Measurements from ENCODE around the gene HOTAIR.

HOTAIR gene

DNA sequence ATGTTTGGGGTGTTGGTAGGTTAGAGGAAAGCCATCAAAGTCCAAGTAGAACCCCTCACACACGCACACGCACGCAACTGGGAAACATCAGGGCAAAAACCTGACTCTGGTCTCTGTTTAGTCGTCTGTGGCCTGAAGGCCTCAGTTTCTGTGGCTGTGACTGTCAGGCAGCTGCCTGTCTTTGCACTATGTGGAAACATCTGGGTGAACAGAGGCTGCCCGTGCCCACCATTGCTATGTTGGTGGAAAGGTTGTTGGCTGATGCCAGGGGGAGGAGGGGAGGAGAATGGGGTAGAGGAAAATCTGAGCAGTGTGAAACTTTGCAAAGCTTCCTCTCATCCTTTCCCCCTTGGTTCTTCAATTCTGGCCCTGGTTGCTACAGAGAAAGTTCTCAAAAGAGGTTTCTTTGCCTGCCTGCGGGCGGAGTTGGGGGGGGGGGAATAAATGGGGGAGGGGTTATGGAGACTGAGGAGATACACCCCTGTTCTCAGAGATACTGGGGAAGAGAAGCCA, 17.7 kb upstream of the HOTAIR start:
- DNase-seq = no peak

DNA sequence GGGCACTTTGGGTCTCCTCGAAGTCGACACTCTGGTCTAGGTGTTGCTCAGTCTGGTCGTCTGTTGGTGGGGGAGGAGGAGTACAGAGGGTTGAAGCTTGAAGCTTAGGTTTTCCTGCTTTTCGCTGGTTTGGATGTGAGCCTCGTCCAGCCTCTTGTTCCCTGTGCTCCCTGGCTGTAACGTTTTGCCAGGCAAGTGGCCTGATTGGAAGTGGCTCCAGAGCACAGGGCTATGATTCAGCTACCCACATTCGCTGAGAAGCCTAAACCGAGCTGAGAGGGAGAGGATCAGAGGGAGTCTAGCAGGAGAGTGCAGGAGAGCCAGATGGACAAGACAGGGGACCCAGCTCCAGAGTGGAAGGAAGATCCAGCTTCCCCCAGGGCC, 16.3 kb upstream of the HOTAIR start:
- intact Hi-C loops (cut with DNase I) = no loop called here
- DNase-seq = no peak

More for the DNA sequence above, 17.7 kb upstream of the HOTAIR start:
- intact Hi-C loops (cut with DNase I) = no loop called here

DNA sequence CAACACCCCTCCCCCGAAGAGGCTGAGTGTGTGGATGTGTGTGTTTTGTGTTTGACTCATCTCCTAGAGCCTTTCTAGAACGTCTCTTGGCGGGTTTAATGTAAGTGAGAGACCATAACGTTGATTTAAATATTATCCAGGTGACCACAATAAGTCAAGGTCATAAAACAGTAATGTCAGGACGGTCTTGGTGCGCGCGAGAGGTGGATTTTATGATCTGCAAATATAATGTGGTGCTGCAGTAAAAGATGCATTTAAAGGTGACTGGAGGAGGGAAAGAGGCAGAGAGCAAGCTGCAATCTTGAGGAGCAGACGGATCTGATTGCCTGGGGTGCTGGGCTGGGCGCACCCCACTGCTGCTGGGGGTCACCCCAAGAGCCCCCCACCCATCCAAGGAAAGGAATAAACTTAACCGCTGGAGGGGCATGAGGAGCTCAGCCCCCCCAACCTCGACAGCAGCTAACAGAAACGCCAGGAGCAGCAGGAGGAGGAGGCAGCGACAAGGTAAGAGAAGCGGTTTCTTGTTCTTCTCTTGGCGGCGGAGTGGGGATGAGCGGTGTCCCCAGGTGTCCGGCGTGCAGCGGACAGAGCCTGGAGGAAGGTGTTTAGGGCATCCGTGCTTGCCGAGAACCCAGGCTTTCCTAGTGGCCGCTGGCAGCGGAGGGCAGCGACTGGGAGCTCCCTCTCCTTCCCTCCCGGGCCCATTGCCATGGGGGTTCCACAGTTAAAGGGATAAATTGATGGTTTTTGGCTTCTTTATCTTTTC, 15.7 kb upstream of the HOTAIR start:
- no peak for DNase-seq

GRCh38 chr12:53989227-53990113, 14.7 kb upstream of the HOTAIR start:
- intact Hi-C loops (cut with DNase I) = no loop called here
- DNase-seq = peak in 30 of 42 donors; percentile 15 to 70 (median 38)

More for the DNA sequence above, 15.7 kb upstream of the HOTAIR start:
- intact Hi-C loops (cut with DNase I) = no loop called here

DNA sequence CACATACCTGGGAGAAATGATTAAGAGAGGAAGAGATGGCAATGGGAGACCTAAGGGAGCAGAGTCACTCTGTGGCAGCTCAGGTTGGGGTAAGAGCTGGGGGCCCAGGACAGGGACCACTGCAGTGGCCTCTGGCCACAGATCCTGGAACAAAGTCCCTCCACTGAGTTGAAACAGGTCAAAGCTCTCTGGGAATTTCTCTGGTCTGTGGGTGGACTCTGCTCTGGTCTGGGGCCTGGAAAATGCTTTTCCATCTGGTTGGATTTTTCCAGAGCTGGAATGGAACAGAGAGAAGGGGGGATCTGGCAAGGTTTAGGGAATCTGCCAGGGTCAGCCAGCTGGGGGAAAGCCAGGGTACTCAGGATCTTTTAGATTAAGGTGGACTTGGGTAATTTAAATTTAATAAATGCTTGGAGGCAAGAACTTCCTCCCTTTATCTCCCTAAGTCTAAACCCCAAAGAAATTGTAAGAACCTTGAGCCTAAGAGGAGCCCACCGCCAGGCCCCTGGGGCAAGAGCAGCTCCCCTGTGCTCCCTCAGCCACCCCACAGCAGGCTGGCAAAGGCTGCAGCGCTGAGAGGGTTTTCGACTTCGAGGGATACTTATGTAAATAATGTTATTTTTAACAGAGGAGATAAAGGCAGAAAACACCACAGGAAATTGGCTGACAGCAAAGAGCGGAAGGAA, 13.9 kb upstream of the HOTAIR start:
- intact Hi-C loops (cut with DNase I) = no loop called here

DNA sequence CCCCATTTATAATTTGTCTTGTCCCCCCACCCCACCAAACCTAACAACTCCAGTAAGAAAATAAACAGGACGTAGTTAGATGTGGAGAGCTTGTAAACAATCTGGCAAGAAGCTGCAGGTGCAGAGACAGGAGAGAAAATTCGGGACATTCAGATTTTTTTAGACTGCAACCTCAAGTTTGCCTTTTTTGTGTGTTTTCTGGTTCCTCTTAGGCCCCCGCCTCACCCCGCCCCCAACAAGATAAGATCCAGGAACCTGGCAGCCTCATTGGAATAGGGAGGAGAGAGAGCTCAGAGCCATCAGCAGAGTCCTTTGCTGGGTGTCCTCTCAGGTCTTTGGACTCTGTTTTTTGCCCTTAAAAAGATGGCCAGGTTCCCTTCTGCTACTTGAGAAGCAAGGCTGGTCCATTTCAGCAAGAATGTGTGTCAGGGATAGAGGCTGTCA, 13.1 kb upstream of the HOTAIR start:
- DNase-seq = no peak
- intact Hi-C loops (cut with DNase I) = no loop called here

More for the DNA sequence above, 13.9 kb upstream of the HOTAIR start:
- no peak for DNase-seq

- no peak for DNase-seq
- intact Hi-C loops (cut with DNase I) = no loop called here
Measured at GRCh38 chr12:53986686-53987483, 12.1 kb upstream of the HOTAIR start.

GRCh38 chr12:53985994-53986685, 11.4 kb upstream of the HOTAIR start:
- intact Hi-C loops (cut with DNase I) = no loop called here
- DNase-seq = no peak

GRCh38 chr12:53985692-53985993, 10.9 kb upstream of the HOTAIR start:
- DNase-seq = no peak
- intact Hi-C loops (cut with DNase I) = no loop called here

DNA sequence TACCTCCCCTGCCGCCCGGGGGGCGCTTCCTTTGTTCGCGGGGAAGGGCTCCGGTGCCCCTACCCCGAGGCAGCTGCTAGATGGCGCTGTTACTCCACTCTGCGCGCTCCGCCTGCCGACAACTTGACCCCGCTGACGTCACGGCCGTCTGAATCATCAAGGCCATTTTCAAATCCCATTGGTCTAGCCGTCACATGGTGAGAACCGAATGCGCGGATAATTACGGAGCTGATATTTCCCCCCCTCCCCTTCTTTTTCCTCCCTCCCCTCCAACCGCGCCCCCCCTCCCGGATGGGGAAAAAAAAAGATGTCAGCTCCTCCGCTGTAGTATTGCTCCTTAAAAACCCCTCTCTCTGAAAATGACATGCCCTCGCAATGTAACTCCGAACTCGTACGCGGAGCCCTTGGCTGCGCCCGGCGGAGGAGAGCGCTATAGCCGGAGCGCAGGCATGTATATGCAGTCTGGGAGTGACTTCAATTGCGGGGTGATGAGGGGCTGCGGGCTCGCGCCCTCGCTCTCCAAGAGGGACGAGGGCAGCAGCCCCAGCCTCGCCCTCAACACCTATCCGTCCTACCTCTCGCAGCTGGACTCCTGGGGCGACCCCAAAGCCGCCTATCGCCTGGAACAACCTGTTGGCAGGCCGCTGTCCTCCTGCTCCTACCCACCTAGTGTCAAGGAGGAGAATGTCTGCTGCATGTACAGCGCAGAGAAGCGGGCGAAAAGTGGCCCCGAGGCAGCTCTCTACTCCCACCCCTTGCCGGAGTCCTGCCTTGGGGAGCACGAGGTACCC, 10.3 kb upstream of the HOTAIR start, which contains the start of gene HOXC10:
TSS of gene HOXC10 (plus strand) at position 246 of the 791 bp plus-strand sequence. CDS start at position 360, 114 bp downstream.
- intact Hi-C loops (cut with DNase I) = no loop called here
- peak; percentile 12 to 81 (median 48) for DNase-seq

DNA sequence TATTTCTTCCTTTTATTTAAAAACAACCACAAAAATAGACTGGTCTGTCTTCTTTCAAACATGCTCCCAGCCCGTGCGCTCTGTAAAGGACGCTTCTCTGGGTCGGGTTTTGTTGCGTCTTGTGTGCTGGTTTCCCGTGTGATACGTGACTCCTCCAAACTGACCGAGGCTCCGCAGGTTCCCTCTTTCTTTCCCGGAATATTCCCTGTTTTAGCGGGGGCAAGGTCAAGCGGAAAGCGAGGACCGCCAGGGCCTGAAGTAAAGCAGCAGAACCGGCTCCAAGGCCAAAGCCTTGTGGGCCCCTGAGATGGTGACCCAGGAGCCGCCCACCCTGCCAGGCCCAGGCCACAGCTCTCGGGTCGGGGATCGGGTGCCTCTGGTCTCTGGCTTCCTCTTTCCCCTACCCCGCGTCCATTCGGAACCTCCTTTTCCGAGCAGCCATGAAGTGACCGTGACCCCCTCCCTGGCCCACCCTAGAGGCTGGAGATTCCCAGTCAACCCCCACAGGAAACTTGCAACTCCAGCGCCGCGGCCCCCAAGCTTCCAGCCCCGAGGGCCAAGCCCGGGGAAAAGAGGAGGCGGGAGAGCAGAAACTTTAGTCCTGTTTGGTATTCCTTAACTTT, 9.3 kb upstream of the HOTAIR start:
- no peak for DNase-seq

DNA sequence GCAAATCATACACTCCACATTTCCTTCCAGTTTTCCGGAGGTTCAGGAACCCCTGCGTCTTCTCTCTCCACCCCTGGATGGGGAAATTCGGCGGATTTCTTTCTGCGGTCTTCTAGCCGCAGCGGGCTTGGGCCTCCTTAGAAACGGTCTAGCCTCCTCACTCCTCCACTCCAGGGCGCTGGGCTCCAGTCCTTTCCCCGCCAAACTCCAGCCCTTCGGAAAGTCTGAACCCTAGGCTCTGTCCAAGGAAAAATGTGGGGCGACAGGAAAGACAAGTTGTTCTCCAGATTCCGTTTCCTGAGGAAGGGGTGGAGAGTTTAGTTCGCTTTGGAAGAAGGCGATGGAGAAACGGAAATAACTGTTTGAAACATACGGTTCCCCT, 8.8 kb upstream of the HOTAIR start:
- DNase-seq = no peak
- intact Hi-C loops (cut with DNase I) = no loop called here

More for the DNA sequence above, 9.3 kb upstream of the HOTAIR start:
- intact Hi-C loops (cut with DNase I) = no loop called here

DNA sequence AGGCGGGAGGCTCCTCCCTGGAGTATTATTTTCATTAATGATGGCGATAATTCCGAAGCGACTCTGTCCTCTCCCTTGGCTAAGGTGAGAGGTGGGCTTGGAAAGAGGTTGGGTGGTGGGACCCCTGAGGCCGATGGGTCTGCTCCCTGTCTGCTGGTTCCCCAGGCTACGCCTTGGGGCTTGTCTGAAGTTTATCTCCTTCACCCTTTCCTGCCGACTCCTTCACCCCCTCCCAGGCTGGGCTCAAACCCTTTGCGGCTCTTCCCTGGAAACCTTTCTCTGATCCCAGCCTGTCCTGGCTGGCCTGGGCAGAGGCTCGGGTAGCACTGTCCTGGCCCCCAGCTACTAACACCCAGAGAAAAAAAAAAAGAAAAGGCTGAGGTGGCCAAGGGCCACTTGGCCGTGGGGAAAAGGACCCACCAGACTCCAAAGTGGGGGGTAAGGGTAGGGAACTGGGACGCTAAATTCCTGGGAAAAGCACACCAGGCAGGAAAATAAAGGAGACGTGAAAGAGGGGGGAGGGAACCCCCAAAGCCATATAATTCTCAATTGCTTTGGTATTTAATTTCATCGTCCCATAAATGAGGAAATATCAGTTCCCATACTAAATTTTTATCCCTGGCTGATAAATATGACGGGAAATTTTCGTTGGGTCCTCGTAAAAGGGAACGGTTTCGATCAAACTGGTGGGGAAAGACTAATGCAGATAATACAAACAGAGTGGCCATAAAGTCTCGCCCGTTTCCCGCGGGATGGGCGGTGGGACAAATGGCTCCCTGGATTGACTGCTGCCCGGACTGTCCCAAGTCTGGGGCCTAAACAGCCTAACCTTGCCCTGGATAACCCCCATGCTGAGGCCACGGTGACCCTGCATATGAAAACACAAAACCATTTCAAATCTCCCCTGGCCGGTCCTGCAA, 8.2 kb upstream of the HOTAIR start:
- intact Hi-C loops (cut with DNase I) = no loop called here
- DNase-seq = no peak

GRCh38 chr12:53981634-53982565, 7.1 kb upstream of the HOTAIR start:
- intact Hi-C loops (cut with DNase I) = no loop called here
- no peak for DNase-seq

All from head of caudate nucleus (tissue), 42 donors.